Fibroblast of the aortic adventitia (primary cell): ENCODE results near the gene XRCC5. TPM values are rescaled to one million over a fixed set of nuclear protein-coding genes. Genes with fewer than 3 reads are reported as not detected.

Source experiments
- DNase-seq: peaks from one replicate; pipeline ENCODE4 v3.0.0-alpha.2; 2010; ENCODE audit warnings: low read depth
- H3K4me3 ChIP-seq: 2 replicates; pipeline ENCODE4 v1.5.1; 2011; ENCODE audit warnings: low read depth, mild to moderate bottlenecking, control low read depth, low read length, moderate library complexity
- CTCF ChIP-seq: IDR thresholded peaks from 2 replicates; pipeline ENCODE4 v1.5.1; 2011; ENCODE audit warnings: mild to moderate bottlenecking, low read length, control low read depth, inconsistent platforms; ENCODE audit not compliant: insufficient read depth
- total RNA-seq: library from RNA; depleted of rRNA; stranded (reverse); fragments of >200 nt; gene quantifications from 2 replicates; pipeline ENCODE4 v1.2.3, GENCODE V29; 2012; ENCODE audit warnings: low replicate concordance

Gene XRCC5
- total RNA-seq, 1 donor, result 271 TPM

- TF ChIP-seq CTCF, result peak; percentile 79
- H3K4me3 ChIP-seq, result peak overlapping the region; percentile 67
These were observed 5.8 kb downstream of the XRCC5 start for GRCh38 chr2:216114714-216115531.

GRCh38 chr2:216116418-216116817, 7.3 kb downstream of the XRCC5 start:
- no peak for DNase-seq
- TF ChIP-seq CTCF, result no peak
- H3K4me3 ChIP-seq, result no peak overlapping the region

More at GRCh38 chr2:216114714-216115531, 5.8 kb downstream of the XRCC5 start:
- peak; percentile 100 for DNase-seq

GRCh38 chr2:216117561-216118340, 8.6 kb downstream of the XRCC5 start:
- H3K4me3 ChIP-seq, result no peak overlapping the region
- DNase-seq, result no peak
- no peak for TF ChIP-seq CTCF

GRCh38 chr2:216118474-216118873, 9.3 kb downstream of the XRCC5 start:
- peak; percentile 13 for DNase-seq
- TF ChIP-seq CTCF, result no peak
- no peak overlapping the region for H3K4me3 ChIP-seq

- no peak for DNase-seq
- H3K4me3 ChIP-seq, result no peak overlapping the region
- no peak for TF ChIP-seq CTCF
These were observed 10.0 kb downstream of the XRCC5 start for GRCh38 chr2:216119146-216119545.

GRCh38 chr2:216119986-216120385, 10.8 kb downstream of the XRCC5 start:
- no peak for DNase-seq
- no peak for TF ChIP-seq CTCF
- no peak overlapping the region for H3K4me3 ChIP-seq
